Dedifferentiated amniotic fluid mesenchymal stem cell (primary cell): ENCODE data around the gene CEP72.
"Not testable (repeated sequence)": the region's sequence is repeated elsewhere in the genome, so short reads cannot be mapped to it uniquely, and the experiment has no call there.

Experiments
- DNase-seq: peaks from one replicate; pipeline ENCODE4 v3.0.0-alpha.2; 2016; ENCODE audit errors: extremely low spot score

The CEP72 gene

DNA sequence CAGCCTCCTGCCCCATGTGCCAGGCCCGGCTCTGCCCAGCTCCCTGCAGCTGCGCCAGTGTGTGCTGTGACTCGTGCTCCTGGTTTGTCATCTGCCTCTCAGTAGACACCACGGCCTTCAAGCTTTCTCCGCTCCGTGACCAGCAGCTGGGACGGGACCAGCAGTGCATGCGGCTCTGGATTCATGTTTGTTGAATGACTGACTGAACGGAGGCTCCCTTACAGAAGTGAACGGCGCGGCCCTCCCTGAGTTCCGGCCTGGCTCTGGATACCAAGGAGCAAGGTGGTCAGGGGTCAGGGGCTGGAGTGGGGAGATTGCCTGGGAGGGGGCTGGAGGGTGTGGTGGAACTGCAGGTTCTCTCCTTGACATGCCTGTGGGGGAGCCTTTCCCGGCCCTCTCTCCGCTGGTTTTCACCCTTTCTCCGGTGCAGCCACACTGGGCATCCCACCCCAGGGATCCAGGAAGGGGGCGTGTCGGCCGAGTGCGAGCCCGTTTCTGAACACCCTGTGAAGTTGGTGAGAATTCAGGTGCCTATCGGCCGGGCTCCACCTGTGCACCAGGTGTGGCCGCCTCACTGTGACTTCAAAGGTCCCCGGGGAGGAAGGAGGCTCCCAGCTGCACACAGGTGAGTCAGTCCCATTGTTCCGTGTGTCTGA lies 11.1 kb upstream of the CEP72 start:
- DNase-seq, result no peak

DNA sequence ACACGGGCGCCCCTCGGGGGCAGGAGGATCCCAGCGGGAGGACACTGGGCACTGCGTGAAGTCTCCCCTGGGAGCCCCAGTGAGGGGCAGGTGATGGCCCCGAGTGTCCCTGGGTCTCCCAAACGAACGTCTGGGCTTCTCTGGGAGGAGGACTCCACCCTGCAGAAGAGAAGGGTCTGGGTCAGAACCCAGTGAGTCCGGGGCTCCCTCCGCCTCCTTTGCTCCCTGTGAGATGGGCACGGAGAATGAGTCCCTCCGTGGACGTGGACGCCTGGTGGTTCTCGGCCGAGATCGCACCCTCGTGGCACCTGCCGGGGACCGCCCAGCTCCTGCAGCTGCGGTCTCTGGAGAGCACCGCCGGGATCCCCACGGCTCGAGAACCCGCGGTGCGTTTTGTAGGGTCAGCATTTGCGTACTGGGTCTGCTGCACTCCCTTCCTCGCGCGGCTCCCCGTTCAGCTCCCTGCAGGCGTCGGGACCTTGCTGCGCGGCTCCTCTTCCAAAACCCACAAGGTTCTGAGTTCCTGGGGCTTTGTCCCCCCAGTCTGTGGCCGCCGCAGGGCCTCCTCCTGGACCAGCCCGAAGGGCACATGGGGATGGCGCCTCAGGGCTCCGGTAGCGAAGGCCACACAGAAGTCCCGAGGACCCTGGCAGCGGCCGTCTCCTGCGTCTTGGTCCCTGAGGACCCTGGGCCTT lies 10.2 kb upstream of the CEP72 start:
- DNase-seq, result no peak

DNA sequence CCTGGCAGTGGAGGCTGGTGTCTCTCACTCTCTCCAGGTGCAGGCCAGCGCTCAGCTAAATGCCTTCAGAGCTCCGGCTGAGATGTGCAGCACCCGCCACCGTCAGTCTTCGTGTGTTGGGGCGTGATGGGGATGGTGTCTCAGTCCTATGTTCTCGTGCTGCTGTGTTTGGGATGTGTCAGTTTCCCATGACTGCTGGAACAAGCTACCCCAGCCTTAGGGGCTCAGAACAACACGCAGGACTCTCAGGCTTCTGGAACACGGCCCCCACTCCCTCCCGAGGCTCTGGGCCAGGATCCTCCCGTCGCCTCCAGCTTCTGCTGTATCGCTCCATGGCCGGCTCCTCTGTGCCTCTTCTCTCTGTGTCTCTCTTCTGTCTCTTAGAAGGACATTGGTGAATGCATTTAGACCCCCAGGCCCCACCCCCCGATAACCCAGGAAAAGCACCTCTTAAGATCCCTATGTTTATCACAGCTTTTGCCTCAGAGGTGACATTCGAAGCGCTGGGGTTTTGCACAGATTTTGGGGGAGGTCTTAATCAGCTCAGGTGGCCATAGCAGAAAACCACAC lies 9.6 kb upstream of the CEP72 start:
- DNase-seq, result no peak

DNA sequence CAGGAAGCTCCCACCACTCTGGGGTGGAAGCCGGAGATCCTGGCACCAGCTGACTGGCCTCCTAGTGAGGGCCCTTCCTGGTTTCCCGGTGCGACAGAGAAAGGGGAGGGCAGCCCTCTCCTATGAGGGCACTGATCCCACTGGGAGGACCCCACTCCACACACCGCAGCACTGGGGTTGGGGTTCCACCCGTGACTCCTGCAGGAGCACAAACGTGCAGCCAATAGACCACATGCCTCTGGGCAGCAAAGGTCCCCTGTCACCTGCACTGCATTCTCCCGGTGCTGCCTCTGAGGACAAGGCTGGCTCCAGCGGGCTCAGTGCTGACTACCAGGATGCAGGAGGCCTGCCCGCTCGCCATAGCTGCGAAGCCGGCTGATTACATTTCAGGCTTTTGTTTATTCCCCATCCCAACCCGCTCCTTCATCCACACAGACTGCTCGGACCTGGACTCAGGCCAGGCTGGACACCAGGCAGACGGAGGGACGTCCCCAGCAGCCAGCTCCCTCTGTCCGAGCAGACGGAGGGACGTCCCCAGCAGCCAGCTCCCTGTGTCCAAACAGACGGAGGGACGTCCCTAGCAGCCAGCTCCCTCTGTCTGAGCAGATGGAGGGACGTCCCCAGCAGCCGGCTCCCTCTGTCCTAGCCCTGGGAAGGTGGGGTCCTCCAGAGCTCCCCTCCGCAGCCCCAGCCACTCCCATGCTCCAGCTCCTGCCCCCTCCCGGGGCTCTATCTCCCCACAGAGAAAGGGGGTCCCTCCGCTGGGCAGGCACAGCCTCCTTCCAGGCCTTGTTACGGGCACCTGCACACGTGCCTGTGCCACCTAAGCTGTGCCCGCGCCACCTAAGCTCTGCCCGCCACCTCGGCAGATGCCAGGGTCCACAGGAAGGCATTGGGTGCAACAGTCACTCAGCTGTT lies 8.8 kb upstream of the CEP72 start:
- no peak for DNase-seq

- no peak for DNase-seq
Measured at GRCh38 chr5:604391-604831, 7.7 kb upstream of the CEP72 start.

- DNase-seq, result not testable (repeated sequence)
Measured at GRCh38 chr5:605090-605489, 7.0 kb upstream of the CEP72 start.

DNA sequence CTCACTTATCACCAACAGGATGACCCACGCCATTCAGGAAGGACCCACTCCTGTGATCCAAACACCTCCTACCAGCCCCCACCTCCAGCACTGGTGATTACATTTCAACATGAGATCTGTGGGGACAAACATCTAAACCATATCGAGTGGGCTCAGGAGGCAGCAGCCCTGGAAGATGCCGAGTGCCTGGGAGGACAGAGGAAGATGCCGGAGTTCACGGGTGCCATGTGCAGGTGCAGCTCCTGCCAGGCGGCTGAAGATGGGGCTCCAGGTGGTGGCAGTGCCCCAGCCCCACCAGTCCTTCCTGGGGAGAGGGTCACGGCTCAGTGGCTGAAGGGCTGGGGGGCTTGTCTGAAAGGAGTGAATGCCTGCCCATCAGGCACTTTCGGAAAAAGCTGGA lies 6.1 kb upstream of the CEP72 start:
- DNase-seq, result no peak

DNA sequence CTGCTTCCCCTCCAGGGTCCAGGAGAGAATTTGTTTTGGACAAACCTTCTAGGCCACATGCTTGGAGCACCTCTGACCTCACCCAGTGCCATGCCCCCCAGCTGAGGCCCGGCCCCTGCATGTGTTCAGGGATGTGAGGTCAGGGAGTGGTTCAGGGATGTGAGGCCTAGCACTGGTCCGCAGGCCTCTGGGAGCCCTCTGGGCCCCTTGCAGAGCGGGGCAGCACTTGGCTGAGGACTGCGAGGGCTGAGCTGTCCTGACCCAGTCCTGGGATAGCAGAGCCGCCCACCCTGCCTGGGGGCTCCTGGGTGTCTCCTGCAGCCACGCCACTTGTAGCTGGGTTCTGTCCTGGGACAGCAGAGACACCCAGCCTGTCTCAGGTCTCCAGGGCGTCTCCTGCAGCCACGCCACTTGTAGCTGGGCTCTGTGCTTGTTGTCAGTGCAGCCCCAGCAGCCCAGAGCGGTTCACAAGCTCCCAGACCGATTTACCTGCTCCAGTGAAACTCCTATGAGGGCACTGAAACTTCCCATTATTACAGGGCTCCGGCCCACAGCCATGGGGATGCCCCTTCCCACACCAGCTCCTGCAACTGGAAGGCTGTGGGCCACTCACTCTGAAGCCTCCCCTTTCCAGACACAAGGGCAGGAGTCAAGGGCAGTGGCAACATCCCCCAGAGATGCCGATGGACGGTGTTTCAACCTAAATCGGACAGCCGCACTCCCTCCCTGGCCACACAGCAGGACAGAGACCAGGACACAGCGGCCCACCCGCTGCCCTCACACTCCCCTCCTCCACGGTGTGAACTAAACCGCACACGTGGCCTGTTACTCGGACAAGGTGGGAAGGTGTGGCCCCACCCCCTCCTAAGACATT lies 5.4 kb upstream of the CEP72 start:
- no peak for DNase-seq

- no peak for DNase-seq
Measured at GRCh38 chr5:607541-608428, 4.4 kb upstream of the CEP72 start.

- DNase-seq, result no peak
Measured at GRCh38 chr5:608429-609370, 3.4 kb upstream of the CEP72 start.

DNA sequence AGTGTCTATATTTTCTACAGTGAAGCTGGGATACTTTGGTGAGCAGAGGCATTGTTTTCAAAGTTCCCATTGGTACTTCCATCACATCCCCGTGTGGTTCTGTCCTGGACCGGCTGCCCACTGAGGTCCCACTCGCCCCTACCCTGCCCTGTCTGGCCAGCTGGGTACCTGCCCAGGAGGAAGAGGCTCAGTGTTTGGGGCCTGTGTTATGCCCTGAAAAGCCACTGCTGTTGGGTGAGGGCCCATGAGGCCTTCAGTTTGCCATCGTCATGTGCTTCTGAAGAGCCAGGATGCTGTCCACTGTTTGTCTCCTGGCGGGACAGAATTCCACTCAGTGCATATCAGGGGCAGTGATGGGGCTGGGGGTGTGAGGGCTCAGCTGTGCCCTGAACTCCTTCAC lies 2.6 kb upstream of the CEP72 start:
- DNase-seq, result no peak

- no peak for DNase-seq
Measured at GRCh38 chr5:610011-610743, 2.0 kb upstream of the CEP72 start.

GRCh38 chr5:610744-611730 lies 1.1 kb upstream of the CEP72 start:
- DNase-seq, result no peak

DNA sequence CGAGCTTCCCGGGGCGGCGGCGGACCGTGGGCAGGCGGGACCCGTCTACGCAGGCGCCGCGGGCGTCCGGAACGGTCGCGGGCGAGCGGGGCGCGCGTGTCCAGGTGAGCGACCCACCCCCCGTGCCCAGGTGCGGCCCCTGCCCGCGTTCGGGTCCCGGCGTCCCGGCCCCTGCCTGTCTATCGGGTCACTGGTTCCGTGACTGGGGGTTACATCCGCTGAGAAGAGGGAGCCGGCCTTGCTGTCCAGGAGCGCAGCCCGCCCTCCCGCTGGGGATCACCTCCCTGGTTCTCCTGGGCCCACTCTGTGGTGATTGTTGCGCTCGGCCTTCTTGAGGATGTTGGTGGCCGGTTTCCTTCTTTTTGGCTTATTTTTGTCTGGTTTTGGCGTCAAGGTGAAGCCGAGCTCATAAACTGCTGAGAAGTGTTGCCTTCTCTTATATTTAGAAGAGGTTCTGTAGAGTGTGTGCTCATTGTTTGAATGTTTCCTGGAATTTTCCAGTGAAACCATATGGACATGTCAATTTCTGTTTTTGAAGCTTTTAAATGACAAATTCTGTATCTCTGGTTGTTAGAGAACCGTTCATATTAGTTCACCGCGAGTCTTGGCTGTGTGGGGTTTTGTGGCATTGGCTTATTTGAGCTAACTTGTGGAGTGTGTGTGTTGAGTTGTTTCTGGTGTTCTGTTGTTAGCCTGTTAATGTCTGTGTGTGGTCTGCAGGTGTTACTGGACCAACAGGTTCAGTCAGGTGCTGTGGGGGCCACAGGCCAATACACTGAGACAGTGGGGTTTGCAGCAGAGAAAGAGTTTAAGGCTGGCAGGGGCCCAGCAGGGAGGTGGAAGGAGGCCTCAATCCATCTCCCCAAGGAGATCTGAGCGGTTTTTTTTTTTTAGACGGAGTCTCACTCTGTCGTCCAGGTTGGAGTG lies 621 bp downstream of the CEP72 start:
- no peak for DNase-seq

- no peak for DNase-seq
Measured at GRCh38 chr5:616484-617039, 4.4 kb downstream of the CEP72 start.

DNA sequence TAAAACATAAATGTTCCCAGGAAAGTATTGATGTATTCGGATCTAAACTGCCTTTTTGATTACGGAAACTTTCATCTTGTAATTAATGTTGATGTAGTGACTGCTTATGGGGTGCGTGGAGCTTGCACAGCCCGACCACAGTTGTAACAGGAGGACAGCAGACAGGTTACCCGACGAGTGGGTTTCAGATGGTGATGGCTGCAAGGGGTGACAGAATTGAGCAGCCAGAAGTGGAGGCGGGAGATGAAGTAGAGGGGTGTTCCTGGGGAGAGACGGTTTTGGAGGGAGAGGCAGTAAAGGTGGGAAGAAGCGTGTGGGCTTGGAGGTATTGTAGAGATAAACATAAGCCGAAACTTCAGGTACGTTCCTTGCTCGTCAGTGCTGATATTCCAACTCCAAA lies 5.8 kb downstream of the CEP72 start:
- DNase-seq, result no peak
